Non-pigmented ciliary epithelial cell (primary cell): ENCODE data around the gene ATAD2B.
A peak's percentile ranks its signal among the peaks of the same experiment; 100 is the strongest.

ENCODE experiments used
- DNase-seq: peaks from one replicate; pipeline ENCODE4 v3.0.0-alpha.2; 2010; ENCODE audit warnings: low read depth

The ATAD2B gene

DNA sequence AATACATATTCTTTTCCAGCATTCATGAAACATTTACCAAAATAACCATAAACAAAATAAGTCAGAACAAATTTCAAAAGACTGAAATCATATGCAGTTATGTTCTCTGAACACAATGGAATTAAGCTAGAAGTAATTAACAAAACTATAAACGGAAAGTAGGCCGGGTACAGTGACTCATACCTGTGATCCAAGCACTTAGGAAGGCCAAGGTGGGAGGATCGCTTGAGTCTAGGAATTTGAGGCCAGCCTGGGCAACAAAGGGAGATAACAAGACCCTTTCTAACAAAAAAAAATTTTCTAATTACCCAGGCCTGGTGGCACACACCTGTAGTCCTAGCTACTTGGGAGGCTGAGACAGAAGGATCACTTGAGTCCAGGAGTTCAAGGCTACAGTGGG lies 14.9 kb downstream of the ATAD2B start:
- no peak for DNase-seq

DNA sequence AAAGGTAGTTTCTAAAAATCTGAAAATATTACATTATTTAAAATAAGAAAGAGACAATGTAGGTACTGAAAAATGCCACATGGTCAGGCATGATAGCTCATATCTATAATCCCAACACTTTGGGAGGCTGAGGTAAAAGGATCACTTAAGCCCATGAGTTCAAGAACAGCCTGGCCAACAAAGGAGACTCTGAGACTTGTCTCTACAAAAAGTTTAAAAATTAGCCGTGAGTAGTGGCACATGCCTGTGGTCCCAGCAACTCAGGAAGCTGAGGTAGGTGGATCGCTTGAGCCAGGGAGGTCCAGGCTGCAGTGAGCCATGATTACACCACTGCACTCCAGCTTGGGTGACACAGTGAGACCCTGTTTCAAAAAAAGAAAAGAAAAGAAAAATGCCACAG lies 21.8 kb downstream of the ATAD2B start:
- no peak for DNase-seq

DNA sequence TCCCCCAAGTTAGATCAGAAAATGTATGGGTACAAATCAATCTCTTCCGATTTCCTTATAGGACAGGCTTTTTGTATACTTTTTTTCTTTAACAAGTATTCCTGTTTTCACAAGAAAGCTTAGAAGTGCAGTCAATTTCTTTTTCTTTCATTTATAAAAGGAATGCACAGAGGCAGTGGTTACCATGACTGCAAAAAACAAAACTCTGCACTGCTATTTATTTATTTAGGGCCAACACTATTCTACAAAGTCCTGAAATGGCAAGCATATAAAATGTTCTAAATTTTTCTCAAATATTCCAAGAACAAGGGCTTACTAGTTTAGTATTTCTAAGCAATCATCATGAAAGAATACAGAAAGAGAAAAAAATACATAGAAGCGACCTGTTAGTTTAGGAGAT lies 22.2 kb downstream of the ATAD2B start:
- no peak for DNase-seq

DNA sequence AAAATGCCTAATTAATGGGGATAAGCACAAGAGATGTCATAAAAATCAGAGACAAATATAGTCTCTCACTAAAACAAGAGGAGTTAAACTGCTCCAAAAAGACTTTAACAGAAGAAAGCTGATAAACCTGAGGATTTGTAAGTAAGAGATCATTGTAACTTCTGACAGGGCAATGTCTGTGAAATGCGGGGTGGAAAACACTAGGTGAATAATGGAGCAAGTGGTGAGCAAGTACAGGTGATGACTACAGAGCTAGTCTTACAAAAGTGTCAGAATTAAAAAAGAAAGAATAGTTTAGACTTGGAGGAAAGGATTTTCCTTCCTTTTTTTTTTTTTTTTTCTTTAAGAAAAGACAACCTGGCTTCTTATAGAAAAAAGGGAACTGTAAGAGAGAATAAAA lies 22.7 kb downstream of the ATAD2B start:
- no peak for DNase-seq

DNA sequence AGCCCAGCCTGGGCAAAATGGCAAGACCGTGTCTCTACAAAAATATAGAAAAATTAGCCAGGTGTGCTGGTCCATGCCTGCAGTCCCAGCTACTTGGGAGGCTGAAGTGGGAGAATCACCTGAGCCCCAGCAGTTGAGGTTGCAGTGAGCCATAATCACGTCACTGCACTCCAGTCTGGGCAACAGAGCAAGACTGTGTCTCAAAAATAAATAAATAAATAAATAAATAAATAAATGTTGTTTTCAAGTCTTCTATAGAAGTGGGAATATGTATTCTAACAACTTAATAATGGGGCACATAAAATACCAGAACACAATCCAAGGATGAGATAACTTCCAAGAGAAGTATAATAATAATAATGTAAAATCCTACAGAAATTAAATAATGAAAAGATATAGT lies 23.9 kb downstream of the ATAD2B start:
- no peak for DNase-seq

DNA sequence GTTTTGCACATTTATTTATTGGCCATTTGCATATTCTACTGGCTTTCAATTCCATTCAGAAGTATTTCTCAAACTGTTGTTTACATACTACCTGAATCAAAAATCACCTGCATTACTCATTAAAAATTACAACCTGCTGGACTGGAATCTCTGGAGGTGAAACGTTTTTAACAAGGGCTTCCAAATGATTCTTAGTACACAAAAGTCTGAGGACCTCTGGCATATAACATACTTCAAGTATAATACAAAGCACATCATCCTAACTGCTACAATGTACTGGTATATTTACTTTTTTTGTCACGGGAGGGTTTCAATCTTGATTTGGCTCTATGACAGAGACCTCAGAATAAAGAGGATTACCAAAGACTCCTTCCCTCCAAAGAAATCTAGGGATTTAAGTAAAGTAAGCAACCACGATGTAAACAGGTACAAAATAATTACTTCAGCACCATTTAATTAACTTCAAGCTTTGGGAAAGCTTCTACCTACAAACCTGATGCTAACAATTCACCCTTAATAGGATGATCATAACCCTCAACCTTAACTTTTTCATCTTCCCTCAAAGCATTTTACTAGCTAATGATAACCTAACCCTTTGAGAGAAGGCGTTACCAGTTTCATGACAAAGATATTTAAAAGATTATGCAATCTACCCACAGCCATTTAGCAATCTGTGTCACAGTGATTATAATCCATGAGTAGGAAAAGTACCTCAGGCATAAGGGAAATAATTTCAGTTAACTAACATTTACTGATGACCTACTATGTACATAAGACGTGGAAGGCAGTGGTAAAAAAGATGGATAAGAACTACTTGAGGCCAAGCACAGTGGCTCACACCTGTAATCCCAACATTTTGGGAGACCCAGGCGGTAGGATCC lies 24.7 kb downstream of the ATAD2B start:
- no peak for DNase-seq

DNA sequence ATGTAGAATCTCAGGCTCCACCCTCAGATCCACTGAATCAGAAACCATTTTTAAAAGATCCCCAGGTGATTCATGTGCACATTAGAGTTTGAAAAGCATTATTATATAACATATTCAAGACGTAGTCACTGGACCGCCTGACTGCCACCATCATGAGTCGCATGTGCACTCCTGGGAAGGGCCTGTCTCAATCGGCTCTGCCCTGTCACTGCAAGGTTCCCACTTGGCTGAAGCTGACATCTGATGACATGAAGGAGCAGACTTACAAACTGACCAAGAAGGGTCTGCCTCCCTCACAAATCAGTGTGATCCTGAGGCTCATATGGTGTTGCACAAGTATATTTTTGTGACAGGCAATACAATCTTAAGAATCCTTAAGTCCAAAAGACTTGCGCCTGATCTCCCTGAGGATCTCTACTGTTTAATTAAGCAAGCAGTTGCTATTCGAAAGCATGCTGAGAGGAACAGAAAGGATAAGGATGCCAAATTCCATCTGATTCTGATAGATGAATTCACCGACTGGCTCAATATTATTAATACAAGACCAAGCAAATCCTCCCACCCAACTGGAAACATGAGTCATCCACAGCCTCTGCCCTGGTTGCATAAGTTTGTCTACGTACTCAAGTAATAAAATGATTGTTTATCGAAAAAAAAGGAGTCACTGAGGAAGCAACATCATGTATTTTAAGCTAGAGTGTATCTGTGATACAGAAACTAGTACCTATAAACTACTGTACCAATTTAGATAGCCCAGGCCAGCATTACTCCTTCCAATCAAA lies 26.2 kb downstream of the ATAD2B start:
- DNase-seq, result peak; percentile 68

DNA sequence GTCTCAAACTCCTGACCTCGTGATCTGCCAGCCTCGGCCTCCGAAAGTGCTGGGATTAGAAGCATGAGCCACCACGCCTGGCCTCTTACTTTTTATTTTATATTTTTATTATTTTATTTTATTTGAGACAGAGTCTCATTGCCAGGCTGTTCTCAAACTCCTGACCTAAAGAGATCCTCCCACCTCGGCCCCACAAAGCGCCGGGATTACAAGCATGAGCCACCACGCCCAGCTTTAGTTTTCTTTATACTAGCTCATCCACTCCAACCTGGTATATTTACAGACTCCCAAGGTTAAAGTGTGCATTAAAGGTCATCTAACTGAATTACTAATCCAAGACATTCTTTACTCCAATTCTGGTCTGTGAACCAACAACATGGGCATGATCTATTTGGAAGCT lies 26.8 kb downstream of the ATAD2B start:
- no peak for DNase-seq

DNA sequence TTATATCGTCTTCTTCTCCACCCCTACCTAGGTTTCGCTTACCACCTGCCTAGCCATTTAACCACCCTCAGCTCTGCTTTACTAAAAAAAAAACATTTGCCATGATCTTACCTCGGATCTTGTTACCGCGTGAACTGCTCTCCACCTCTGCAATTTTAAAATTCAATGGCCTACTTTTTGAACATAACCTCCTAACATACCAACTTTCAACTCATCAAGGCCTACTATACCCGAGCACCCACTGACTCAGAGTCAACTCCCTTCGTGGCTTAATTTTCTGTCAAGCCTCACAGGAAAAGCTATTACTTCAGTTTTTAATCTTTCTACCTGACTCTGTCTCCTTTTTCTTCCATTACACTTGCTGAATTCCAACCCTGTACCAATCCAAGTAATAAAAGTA lies 55.7 kb downstream of the ATAD2B start:
- no peak for DNase-seq

DNA sequence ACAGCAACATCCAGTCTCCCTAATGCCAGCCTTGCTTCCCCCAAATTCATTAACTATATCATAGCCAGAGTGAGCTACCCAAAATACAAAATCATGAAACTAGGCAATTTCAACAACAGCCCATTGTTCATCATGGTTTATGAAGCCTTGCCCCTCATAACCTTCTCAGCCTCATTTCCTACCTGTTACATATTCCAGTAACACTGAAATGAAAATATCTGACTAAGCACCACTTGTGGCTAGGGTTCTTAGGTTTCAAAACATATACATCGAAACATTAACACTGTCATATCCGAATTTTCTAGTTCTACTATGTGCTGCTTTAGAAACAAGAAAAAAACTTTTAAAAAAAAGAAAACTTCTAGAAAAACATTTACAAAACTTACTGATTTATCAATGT lies 59.5 kb downstream of the ATAD2B start:
- DNase-seq, result no peak

DNA sequence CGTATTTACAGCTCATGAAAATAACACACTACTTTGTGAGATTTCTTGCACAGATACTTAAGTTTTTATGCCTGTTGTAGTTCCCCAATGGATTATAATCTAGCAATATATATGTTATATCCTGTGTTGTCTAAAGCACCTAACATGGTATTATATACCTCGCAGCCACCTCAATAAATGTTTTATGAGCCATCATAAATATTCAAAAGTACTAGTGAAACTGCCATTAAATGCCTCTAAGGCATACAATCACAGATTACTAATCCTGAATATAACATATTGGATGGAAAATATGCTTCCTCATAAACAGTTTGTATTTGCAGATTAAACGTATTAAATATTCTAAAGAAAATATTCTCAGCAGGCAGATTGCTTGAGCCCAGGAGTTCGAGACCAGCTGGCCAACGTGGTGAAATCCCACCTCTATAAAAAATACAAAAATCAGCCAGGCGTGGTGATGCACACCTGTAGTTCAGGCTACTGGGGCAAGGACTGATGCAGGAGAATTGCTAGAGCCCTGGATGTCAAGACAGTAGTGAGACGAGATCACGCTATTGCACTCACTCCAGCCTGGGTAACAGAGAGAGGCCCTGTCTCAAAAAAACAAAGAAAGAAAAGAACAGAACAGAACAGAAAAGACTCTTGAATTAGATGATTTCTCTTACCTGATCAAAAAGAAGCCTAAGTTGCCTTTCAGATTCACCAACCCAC lies 64.1 kb downstream of the ATAD2B start:
- DNase-seq, result no peak

DNA sequence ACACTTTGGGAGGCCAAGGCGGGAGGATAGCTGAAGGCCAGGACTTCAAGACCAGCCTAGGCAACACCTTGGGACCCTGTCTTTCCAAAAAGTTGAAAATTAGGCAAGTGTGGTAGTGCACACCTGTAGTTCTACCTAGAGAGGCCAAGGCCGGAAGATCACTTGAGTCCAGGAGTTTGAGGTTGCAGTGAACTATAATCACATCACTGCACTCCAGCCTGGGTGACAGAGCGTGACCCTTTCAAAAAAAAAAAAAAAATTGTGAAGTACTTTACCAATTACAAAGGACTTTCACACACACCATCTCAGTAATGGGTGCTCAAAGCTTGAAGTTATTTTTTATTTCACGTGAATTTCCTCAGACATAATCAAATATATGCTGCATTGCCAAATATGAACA lies 65.0 kb downstream of the ATAD2B start:
- DNase-seq, result no peak

DNA sequence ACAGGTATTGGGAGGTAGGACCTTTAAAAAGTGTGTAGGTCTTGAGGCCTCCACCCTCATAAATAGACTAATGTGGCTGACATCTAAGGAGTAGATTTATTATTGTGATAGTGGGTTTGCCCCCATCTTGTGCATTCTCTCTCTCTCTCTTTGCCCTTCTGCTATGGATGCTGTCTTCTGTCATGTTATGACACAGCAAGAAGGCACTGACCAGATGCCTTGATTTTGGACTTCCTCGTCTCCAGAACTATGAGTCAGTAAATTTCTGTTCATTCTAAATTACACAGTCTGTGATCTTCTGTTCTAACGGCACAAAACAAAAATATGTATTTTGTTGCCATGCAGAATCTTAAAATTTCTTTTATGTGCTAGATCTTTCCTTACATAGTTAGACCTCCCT lies 66.9 kb downstream of the ATAD2B start:
- no peak for DNase-seq

DNA sequence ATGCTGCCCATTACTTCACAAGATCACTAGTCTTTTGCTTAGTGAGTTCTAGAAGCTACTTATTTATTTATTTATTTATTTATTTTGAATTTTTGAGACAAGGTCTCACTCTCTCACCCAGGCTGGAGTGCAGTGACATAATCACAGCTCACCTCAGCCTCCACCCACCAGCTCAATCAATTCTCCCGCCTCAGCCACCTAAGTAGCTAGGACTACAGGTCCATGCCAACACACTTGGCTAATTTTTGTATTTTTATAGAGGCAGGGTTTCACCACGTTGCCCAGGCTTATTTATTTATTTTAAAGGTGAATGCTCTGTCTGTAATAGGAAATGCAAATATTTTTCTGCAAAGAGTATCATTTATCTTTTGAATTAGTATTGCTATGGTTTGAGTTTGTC lies 67.7 kb downstream of the ATAD2B start:
- DNase-seq, result no peak

DNA sequence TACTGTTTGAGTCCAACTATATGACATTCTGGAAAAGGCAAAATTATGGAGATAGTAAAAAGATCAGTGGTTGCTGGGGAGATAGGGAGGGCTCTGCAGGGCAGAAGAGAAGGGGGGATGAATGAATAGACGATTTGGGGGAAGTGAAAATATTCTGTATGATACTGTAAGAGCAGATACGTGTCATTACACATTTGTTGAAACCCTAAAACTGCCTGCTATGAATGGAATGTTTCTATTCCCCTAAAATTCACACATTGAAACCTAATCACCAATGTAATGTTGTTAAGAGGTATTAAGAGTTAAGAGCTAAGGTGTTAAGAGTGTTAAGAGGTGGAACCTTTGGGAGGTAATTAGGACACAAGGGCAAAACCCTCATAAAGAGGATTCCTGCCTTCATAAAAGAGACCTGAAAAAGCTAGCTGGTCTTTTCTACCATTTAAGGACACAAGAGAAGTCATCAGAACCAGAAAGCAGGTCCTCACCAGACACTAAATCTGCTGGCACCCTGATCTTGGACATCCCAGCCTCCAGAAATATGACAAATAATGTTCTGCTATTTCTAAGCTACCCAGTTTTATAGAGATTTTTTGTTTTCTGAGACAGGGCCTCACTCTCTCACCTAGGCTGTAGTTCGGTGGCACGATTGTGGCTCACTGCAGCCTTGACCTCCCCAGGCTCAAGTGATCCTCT lies 76.2 kb downstream of the ATAD2B start:
- DNase-seq, result no peak

DNA sequence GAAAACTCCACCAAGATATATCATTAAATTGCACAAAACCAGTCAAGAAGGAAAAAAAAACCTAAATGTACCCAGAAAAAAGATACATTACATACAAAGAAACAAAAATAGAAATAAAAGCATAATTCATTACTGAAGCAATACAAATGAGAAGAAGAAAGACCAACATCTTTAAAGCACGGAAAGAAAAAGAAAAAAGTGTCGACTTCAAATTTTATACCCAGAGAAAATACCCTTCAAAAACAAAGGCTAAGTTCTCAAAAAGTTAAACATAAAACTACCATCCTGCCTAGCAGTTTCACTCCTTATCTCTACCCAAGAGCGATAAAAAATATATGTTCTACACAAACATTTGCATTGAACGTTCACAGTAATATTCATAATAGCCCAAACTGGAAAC lies 82.0 kb downstream of the ATAD2B start:
- DNase-seq, result no peak

DNA sequence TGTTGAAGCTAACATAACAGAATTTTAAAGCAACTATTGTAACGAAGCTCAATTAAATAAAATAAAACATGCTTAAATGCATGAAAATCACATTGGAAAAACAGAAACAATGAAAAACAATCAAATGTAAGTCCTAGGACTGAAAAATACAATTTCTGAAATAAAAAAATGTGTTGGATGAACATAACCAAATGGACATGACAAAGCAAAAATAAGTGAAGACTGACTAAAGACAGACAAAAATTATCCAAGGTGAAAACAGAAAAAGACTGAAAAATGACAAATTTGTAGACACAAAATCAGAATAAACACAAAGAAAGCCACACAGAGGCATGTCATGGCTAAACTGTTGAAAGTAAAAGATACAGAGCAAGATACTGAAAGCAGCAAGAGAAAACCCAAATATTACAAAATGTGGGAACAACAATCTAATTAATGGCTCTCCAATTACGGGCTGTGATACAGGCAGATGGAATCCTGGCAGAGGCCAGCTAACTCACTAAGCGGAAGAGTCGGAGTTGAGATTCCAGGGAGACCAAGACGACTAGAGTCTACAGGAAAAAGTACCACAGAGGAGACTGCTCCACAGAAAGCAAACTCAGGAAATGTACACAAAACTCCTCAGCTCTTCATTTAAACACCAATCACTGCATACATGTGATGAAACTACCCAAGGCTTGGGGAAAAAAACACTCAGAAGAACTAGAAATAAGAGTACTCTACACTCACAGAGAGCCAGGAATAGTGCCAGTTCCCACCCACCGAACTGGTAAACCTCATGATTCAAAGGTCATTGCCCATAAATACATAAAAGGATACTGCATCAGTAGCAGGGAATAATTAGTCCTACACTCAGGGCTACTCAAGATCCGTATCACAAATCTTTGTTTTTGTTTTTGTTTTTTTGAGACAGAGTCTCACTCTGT lies 83.6 kb downstream of the ATAD2B start:
- DNase-seq, result no peak

DNA sequence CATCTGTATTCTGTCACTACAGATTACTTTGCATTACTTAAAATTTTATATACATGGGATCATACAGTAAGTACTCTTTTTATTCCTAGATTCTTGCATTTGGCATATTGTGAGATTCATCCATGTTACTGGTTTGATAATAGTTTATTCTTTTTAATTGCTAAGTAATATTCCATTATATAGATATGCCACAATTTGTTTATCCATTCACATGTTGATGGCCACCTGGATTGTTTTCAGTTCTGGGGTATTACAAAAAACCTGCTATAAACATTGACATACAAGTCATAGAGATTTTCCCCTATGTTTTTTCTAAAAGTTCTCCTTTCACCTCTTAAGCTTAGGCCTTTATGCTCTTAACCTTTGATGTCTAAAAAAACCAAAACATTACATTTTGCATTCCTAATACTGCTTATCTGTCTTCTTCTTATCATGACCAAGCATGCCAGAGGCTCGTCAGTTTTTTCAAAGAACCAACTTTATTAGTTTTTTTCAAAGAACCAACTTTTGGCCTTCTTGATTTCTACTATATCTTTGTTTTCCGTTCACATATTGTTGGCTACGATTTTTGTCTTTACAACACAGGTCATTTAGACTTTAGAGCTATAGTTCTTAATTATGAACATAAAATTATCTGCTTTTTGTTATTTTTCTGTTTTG lies 86.9 kb downstream of the ATAD2B start:
- no peak for DNase-seq

DNA sequence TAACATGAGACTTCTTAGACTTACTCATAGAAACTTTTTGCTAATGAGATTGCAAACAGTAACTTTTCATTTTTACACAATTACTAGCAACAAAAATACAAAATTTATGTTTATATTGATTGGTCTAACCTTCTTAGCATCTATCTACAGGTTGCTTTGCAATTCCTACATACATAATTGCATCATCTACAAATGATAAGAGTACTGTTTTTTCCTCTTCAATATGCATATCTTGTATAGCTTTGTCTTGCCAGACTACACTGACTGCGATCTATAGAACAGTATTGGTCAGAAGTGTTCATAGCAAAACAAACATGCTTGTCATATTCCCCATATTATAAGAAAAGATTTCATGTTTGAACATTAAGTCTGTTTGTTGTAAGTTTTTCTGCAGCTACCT lies 87.9 kb downstream of the ATAD2B start:
- no peak for DNase-seq

DNA sequence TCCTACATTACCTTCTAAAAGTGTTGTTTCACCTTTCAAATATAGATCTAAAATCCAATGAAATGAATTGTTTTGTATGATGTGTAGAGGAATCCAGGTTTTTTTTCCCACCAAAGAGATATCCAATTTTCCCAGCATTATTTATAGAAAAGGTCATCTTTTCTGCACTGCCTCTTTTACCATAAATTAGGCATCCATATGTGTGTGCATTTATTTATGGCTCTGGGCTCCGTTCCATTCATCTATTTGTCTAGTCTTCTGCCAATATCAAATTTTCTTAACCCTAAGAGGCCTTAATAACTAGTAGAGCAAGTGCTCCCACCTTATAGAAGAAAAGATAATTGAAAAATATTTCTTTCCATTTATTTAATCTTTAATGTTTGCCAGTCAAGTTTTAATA lies 88.3 kb downstream of the ATAD2B start:
- DNase-seq, result no peak

DNA sequence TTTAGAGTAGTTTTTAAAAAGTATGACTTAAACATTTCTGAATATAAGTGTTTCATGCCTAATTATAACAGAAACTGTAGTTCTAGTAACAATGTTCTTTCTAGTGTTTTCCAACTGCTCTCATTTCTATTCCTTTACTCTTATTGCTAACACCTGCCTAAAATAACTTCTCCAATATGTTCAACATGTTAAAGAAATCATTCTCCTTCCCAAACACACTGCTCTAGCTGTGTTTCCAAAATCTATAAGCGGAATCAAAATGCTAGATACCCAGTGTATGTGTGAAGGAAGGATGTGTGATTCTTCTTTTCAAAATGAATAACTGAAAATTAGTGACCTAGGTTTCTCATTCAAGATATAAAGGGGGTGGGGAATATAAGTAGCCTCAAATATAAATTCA lies 89.1 kb downstream of the ATAD2B start:
- no peak for DNase-seq
